ENCODE results near the gene RBM26. TPM values are rescaled to one million over a fixed set of nuclear protein-coding genes. Genes with fewer than 3 reads are reported as not detected.
"Not testable (repeated sequence)": the region's sequence is repeated elsewhere in the genome, so short reads cannot be mapped to it uniquely, and the experiment has no call there.

The RBM26 gene
- total RNA-seq, 1 experiment from 2014 or later, result 65.7 TPM

GRCh38 chr13:79283742-79284141 lies 122.3 kb downstream of the RBM26 start:
- no peaks in the 10 kb centered on the region for H3K9me3 ChIP-seq (ENCODE audit: low read depth, low read length, poor library complexity, severe bottlenecking)
- H3K36me3 ChIP-seq (ENCODE audit: insufficient read depth, low read length, poor library complexity, severe bottlenecking), result no peaks in the 10 kb centered on the region
- ChIA-PET CTCF (no interaction called here), POLR2A (ENCODE audit: low non-redundant PET) (no interaction called here)
- H3K4me1 ChIP-seq (ENCODE audit: insufficient read depth, low read length, poor library complexity, severe bottlenecking), result no peaks in the 10 kb centered on the region
- no peaks in the 10 kb centered on the region for H3K27me3 ChIP-seq (replicated peaks; ENCODE audit: insufficient read depth, low read depth, low read length, poor library complexity)
- TF ChIP-seq EZH2 (IDR thresholded peaks at IDR 0.05; ENCODE audit: borderline replicate concordance, low read depth, low read length, poor library complexity, severe bottlenecking), result no peak
- no peak for DNase-seq (ENCODE audit: low spot score)
- intact Hi-C loops (cut with micrococcal nuclease; ENCODE audit: unreplicated experiment), result no loop called here
- BruUV-seq (replicated peaks), result no TSS peak
- H3K4me3 ChIP-seq (ENCODE audit: low read depth, low read length, poor library complexity, severe bottlenecking), result no peak overlapping the region
- no peak overlapping the region for H3K27ac ChIP-seq (ENCODE audit: low read depth, low read length, poor library complexity, severe bottlenecking)

DNA sequence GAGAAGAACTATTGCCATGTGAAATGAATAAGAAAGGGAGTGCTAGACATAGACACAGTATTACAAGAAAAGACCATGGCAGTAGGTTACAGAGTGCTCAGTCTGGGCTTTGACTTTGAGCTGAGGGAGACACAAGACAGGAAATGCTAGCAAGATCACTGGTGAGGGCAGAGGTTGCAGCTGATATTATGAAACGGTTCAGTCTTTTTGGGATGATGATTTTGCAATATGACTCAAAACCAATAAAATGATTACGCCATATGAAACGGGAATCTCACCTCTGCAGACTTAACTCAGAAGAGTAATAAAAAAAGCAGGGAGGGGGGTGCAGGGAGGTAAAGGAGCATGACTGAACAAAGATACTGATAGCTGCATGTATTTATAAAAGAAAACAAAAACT lies 123.1 kb downstream of the RBM26 start:
- H3K9me3 ChIP-seq (ENCODE audit: low read depth, low read length, poor library complexity, severe bottlenecking), result no peaks in the 10 kb centered on the region
- no peaks in the 10 kb centered on the region for H3K4me1 ChIP-seq (ENCODE audit: insufficient read depth, low read length, poor library complexity, severe bottlenecking)
- CTCF ChIA-PET, result no interaction called here
- H3K27ac ChIP-seq (ENCODE audit: low read depth, low read length, poor library complexity, severe bottlenecking), result no peak overlapping the region
- intact Hi-C loops (cut with micrococcal nuclease; ENCODE audit: unreplicated experiment), result no loop called here
- no peak for DNase-seq (ENCODE audit: low spot score)
- H3K36me3 ChIP-seq (ENCODE audit: insufficient read depth, low read length, poor library complexity, severe bottlenecking), result no peaks in the 10 kb centered on the region
- no TSS peak for BruUV-seq (replicated peaks)
- POLR2A ChIA-PET (ENCODE audit: low non-redundant PET), result no interaction called here
- no peaks in the 10 kb centered on the region for H3K27me3 ChIP-seq (replicated peaks; ENCODE audit: insufficient read depth, low read depth, low read length, poor library complexity)
- TF ChIP-seq EZH2 (IDR thresholded peaks at IDR 0.05; ENCODE audit: borderline replicate concordance, low read depth, low read length, poor library complexity, severe bottlenecking) (no peak), CTCF (conservative IDR thresholded peaks at IDR 0.05; ENCODE audit: low read depth, low read length) (no peak)
- H3K4me3 ChIP-seq (ENCODE audit: low read depth, low read length, poor library complexity, severe bottlenecking), result no peak overlapping the region

GRCh38 chr13:79282508-79282907 lies 123.5 kb downstream of the RBM26 start:
- no peak overlapping the region for H3K27ac ChIP-seq (ENCODE audit: low read depth, low read length, poor library complexity, severe bottlenecking)
- POLR2A ChIA-PET (ENCODE audit: low non-redundant PET), result no interaction called here
- H3K27me3 ChIP-seq (replicated peaks; ENCODE audit: insufficient read depth, low read depth, low read length, poor library complexity), result no peaks in the 10 kb centered on the region
- no peaks in the 10 kb centered on the region for H3K9me3 ChIP-seq (ENCODE audit: low read depth, low read length, poor library complexity, severe bottlenecking)
- no peak for DNase-seq (ENCODE audit: low spot score)
- BruUV-seq (replicated peaks), result no TSS peak
- intact Hi-C loops (cut with micrococcal nuclease; ENCODE audit: unreplicated experiment), result no loop called here
- no peaks in the 10 kb centered on the region for H3K36me3 ChIP-seq (ENCODE audit: insufficient read depth, low read length, poor library complexity, severe bottlenecking)
- CTCF ChIA-PET, result no interaction called here
- no peak overlapping the region for H3K4me3 ChIP-seq (ENCODE audit: low read depth, low read length, poor library complexity, severe bottlenecking)
- H3K4me1 ChIP-seq (ENCODE audit: insufficient read depth, low read length, poor library complexity, severe bottlenecking), result no peaks in the 10 kb centered on the region
- TF ChIP-seq EZH2 (IDR thresholded peaks at IDR 0.05; ENCODE audit: borderline replicate concordance, low read depth, low read length, poor library complexity, severe bottlenecking) (no peak), CTCF (conservative IDR thresholded peaks at IDR 0.05; ENCODE audit: low read depth, low read length) (no peak)

GRCh38 chr13:79281339-79281747 lies 124.7 kb downstream of the RBM26 start:
- no TSS peak for BruUV-seq (replicated peaks)
- no peaks in the 10 kb centered on the region for H3K36me3 ChIP-seq (ENCODE audit: insufficient read depth, low read length, poor library complexity, severe bottlenecking)
- no peak overlapping the region for H3K27ac ChIP-seq (ENCODE audit: low read depth, low read length, poor library complexity, severe bottlenecking)
- POLR2A ChIA-PET (ENCODE audit: low non-redundant PET), result no interaction called here
- H3K9me3 ChIP-seq (ENCODE audit: low read depth, low read length, poor library complexity, severe bottlenecking), result no peaks in the 10 kb centered on the region
- no peaks in the 10 kb centered on the region for H3K27me3 ChIP-seq (replicated peaks; ENCODE audit: insufficient read depth, low read depth, low read length, poor library complexity)
- H3K4me3 ChIP-seq (ENCODE audit: low read depth, low read length, poor library complexity, severe bottlenecking), result no peak overlapping the region
- CTCF ChIA-PET, result no interaction called here
- peak; percentile 7 for DNase-seq (ENCODE audit: low spot score)
- intact Hi-C loops (cut with micrococcal nuclease; ENCODE audit: unreplicated experiment), result no loop called here
- TF ChIP-seq EZH2 (IDR thresholded peaks at IDR 0.05; ENCODE audit: borderline replicate concordance, low read depth, low read length, poor library complexity, severe bottlenecking), result no peak
- no peak for TF ChIP-seq CTCF (conservative IDR thresholded peaks at IDR 0.05; ENCODE audit: low read depth, low read length)
- H3K4me1 ChIP-seq (ENCODE audit: insufficient read depth, low read length, poor library complexity, severe bottlenecking), result no peaks in the 10 kb centered on the region

GRCh38 chr13:79279735-79280134 lies 126.3 kb downstream of the RBM26 start:
- POLR2A ChIA-PET (ENCODE audit: low non-redundant PET); H3K36me3 ChIP-seq (ENCODE audit: insufficient read depth, low read length, poor library complexity, severe bottlenecking); intact Hi-C loops (cut with micrococcal nuclease; ENCODE audit: unreplicated experiment); H3K4me3 ChIP-seq (ENCODE audit: low read depth, low read length, poor library complexity, severe bottlenecking); H3K4me1 ChIP-seq (ENCODE audit: insufficient read depth, low read length, poor library complexity, severe bottlenecking); CTCF ChIA-PET; H3K27ac ChIP-seq (ENCODE audit: low read depth, low read length, poor library complexity, severe bottlenecking); H3K27me3 ChIP-seq (replicated peaks; ENCODE audit: insufficient read depth, low read depth, low read length, poor library complexity); DNase-seq (ENCODE audit: low spot score); H3K9me3 ChIP-seq (ENCODE audit: low read depth, low read length, poor library complexity, severe bottlenecking); BruUV-seq (replicated peaks): not testable (repeated sequence)
